Retinal pigment epithelial cell (primary cell): ENCODE results near the gene AKAP9.
A peak's percentile ranks its signal among the peaks of the same experiment; 100 is the strongest.

Source experiments
- DNase-seq: peaks from one replicate; pipeline ENCODE4 v3.0.0-alpha.2; 2010; ENCODE audit warnings: low read depth
- H3K4me3 ChIP-seq: 2 replicates; pipeline ENCODE4 v1.5.1; 2011; ENCODE audit warnings: mild to moderate bottlenecking, low read length, control low read depth, moderate library complexity
- CTCF ChIP-seq: conservative IDR thresholded peaks from 2 replicates; pipeline ENCODE4 v1.5.1; 2011; ENCODE audit warnings: low read depth, low read length, control low read depth, inconsistent platforms

The AKAP9 gene

GRCh38 chr7:92110857-92111256, 170.2 kb downstream of the AKAP9 start:
- H3K4me3 ChIP-seq = no peak overlapping the region
- no peak for DNase-seq
- TF ChIP-seq CTCF = no peak

- no peak for TF ChIP-seq CTCF
- no peak overlapping the region for H3K4me3 ChIP-seq
- DNase-seq = no peak
Observed at GRCh38 chr7:92115821-92116220, 175.2 kb downstream of the AKAP9 start.

GRCh38 chr7:92116949-92117348, 176.3 kb downstream of the AKAP9 start:
- DNase-seq = no peak
- TF ChIP-seq CTCF = no peak
- no peak overlapping the region for H3K4me3 ChIP-seq

GRCh38 chr7:92119213-92119759, 178.6 kb downstream of the AKAP9 start:
- no peak overlapping the region for H3K4me3 ChIP-seq
- no peak for TF ChIP-seq CTCF
- no peak for DNase-seq

GRCh38 chr7:92121681-92122080, 181.0 kb downstream of the AKAP9 start:
- TF ChIP-seq CTCF = no peak
- DNase-seq = no peak
- no peak overlapping the region for H3K4me3 ChIP-seq

- TF ChIP-seq CTCF = no peak
- DNase-seq = no peak
- H3K4me3 ChIP-seq = no peak overlapping the region
Observed at GRCh38 chr7:92131093-92131492, 190.4 kb downstream of the AKAP9 start.

- no peak for TF ChIP-seq CTCF
- H3K4me3 ChIP-seq = peak overlapping the region; percentile 93
- no peak for DNase-seq
Observed at GRCh38 chr7:92131764-92132330, 191.2 kb downstream of the AKAP9 start.
